GM12874 (cell line): Measurements from ENCODE around the gene SENP8.

ENCODE experiments used
- CTCF ChIP-seq: IDR thresholded peaks from 2 replicates; pipeline ENCODE4 v1.5.1; 2011; ENCODE audit warnings: low read depth, mild to moderate bottlenecking, control low read depth, low read length, moderate library complexity; ENCODE audit not compliant: insufficient read depth

The SENP8 gene

GRCh38 chr15:72182673-72183072, 64.5 kb downstream of the SENP8 start:
- no peak for TF ChIP-seq CTCF

- no peak for TF ChIP-seq CTCF
Observed at GRCh38 chr15:72183781-72184164, 65.6 kb downstream of the SENP8 start.

DNA sequence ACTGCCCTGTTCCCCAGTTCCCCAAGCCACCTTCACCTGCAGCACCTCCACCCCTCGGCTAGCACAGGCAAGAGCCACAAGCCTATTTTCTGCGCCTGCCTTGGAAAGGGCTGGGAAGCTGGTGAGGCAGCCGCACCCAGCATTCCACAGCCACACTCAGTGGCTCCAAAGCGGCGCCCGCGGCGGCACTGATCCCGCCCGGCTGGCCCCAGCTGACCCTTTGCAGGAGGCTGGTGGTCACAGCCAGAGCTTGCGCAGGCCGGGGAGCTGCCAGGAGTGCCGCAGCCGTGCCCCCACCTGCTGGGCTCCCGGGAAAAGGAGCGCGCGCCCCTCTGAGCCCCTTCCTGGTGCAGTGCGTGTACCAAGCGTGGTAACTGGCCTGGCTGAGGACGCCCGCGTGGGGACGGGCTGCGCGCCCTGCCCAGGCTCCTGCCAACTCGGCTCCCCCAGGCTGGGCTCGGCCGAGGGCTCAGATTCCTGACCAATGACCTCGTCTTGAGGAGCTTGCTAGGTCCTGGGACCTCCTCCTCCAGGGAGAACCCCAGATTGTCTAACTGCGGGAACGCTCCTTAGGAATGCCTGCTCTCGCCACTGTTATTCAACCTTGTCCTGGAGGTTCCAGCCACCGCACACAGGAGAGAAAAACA, 66.1 kb downstream of the SENP8 start:
- TF ChIP-seq CTCF = no peak

GRCh38 chr15:72189250-72189902, 71.2 kb downstream of the SENP8 start:
- TF ChIP-seq CTCF = no peak

- TF ChIP-seq CTCF = no peak
Observed at GRCh38 chr15:72192416-72192815, 74.2 kb downstream of the SENP8 start.
